Epithelial cell of esophagus (primary cell): Measurements from ENCODE around the gene GSC2.

Experiments
- DNase-seq: peaks from one replicate; pipeline ENCODE4 v3.0.0; 2010; ENCODE audit warnings: low read depth
- H3K4me3 ChIP-seq: 2 replicates; pipeline ENCODE4 v1.5.1; 2011; ENCODE audit warnings: mild to moderate bottlenecking, low read length, control low read depth
- CTCF ChIP-seq: IDR thresholded peaks from 2 replicates; pipeline ENCODE4 v1.5.1; 2011; ENCODE audit warnings: low read depth, mild to moderate bottlenecking, low read length, control low read depth, inconsistent platforms; ENCODE audit not compliant: insufficient read depth; ENCODE audit errors: missing control alignments

The GSC2 gene

GRCh38 chr22:19143212-19143611, 6.9 kb downstream of the GSC2 start:
- no peak for TF ChIP-seq CTCF
- DNase-seq: no peak
- no peak overlapping the region for H3K4me3 ChIP-seq

- no peak for TF ChIP-seq CTCF
- DNase-seq: no peak
- no peak overlapping the region for H3K4me3 ChIP-seq
These were observed 7.7 kb downstream of the GSC2 start for GRCh38 chr22:19142394-19142793.

- no peak for DNase-seq
- no peak overlapping the region for H3K4me3 ChIP-seq
- TF ChIP-seq CTCF: no peak
These were observed 10.1 kb downstream of the GSC2 start for GRCh38 chr22:19139974-19140373.

GRCh38 chr22:19139001-19139356, 11.1 kb downstream of the GSC2 start:
- no peak for TF ChIP-seq CTCF
- no peak for DNase-seq
- no peak overlapping the region for H3K4me3 ChIP-seq

- DNase-seq: no peak
- H3K4me3 ChIP-seq: no peak overlapping the region
- no peak for TF ChIP-seq CTCF
These were observed 11.7 kb downstream of the GSC2 start for GRCh38 chr22:19138217-19139000.

GRCh38 chr22:19137384-19138216, 12.5 kb downstream of the GSC2 start:
- TF ChIP-seq CTCF: no peak
- no peak for DNase-seq
- no peak overlapping the region for H3K4me3 ChIP-seq

- DNase-seq: no peak
- no peak overlapping the region for H3K4me3 ChIP-seq
- TF ChIP-seq CTCF: no peak
These were observed 13.2 kb downstream of the GSC2 start for GRCh38 chr22:19136915-19137314.
